GM21576 (cell line): ENCODE measurements around the gene PEPD.

ENCODE experiments used
- ATAC-seq: cut with Tn5 transposase; IDR thresholded peaks from one replicate; pipeline ENCODE4 v1.9.1; 2021; ENCODE audit warnings: mild to moderate bottlenecking, moderate library complexity; ENCODE audit not compliant: unreplicated experiment

Gene PEPD

GRCh38 chr19:33460221-33460908 lies 61.2 kb downstream of the PEPD start:
- ATAC-seq: no peak

- ATAC-seq: no peak
These were observed 62.1 kb downstream of the PEPD start for GRCh38 chr19:33459222-33460090.

GRCh38 chr19:33458807-33459206 lies 62.8 kb downstream of the PEPD start:
- no peak for ATAC-seq

GRCh38 chr19:33458171-33458633 lies 63.4 kb downstream of the PEPD start:
- ATAC-seq: no peak

GRCh38 chr19:33456845-33457220 lies 64.8 kb downstream of the PEPD start:
- ATAC-seq: no peak

GRCh38 chr19:33456076-33456844 lies 65.3 kb downstream of the PEPD start:
- ATAC-seq: no peak

- ATAC-seq: no peak
These were observed 68.3 kb downstream of the PEPD start for GRCh38 chr19:33453265-33453664.

GRCh38 chr19:33450689-33451088 lies 70.9 kb downstream of the PEPD start:
- no peak for ATAC-seq

GRCh38 chr19:33449799-33450198 lies 71.8 kb downstream of the PEPD start:
- no peak for ATAC-seq

- no peak for ATAC-seq
These were observed 73.5 kb downstream of the PEPD start for GRCh38 chr19:33448159-33448516.

GRCh38 chr19:33447336-33448158 lies 74.0 kb downstream of the PEPD start:
- ATAC-seq: no peak

- no peak for ATAC-seq
These were observed 75.0 kb downstream of the PEPD start for GRCh38 chr19:33446330-33447293.

GRCh38 chr19:33445442-33446329 lies 75.9 kb downstream of the PEPD start:
- no peak for ATAC-seq

GRCh38 chr19:33444562-33445441 lies 76.8 kb downstream of the PEPD start:
- ATAC-seq: no peak

GRCh38 chr19:33443638-33444561 lies 77.7 kb downstream of the PEPD start:
- ATAC-seq: no peak

- ATAC-seq: no peak
These were observed 78.9 kb downstream of the PEPD start for GRCh38 chr19:33442706-33443105.
